GM18858 (cell line): ENCODE measurements around the gene STK17A.

ENCODE experiments used
- ATAC-seq: cut with Tn5 transposase; IDR thresholded peaks from one replicate; pipeline ENCODE4 v1.9.1; 2021; ENCODE audit not compliant: unreplicated experiment

Gene STK17A

DNA sequence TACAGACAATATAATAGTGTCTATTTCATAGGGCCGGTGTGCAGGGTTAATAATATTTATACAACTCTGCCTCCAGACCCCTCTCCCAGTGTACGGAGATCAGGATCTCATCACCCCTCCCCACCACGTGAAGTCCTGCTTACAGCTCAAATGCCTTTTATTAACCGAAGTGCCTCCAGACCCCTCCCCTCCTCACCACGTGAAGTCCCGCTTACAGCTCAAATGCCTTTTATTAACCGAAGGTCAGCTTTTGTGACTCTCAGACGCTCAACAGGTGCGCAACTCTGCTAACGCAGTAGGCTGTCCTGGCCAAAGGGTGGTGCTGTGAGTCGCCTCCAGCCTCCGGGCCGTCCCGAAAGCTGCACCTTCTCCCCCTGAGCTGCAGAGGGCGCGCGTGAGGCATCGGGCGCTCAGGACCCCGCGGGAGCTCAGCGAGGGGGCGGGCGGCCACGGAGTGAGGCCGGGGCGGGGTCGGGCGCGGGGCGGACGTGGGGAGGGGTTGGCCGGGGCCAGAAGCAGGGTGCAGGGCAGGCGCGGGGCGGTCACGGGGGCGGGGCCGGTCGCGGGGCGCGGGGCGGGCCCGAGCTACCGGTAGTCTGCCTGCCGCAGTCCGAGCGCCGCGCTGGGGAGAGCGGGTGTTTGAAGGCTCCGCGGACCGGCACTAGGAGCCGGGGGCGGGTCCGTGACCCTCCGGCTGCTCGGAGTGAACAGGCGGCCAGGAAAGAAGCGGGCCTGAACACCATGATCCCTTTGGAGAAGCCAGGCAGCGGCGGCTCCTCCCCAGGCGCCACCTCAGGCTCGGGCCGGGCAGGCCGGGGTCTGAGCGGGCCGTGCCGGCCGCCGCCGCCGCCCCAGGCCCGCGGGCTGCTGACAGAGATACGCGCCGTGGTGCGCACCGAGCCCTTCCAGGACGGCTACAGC lies at the start of gene STK17A:
TSS of gene STK17A (plus strand) at position 606 of the 921 bp plus-strand sequence. CDS start at position 742, 136 bp downstream.
- peak; percentile 50 for ATAC-seq

DNA sequence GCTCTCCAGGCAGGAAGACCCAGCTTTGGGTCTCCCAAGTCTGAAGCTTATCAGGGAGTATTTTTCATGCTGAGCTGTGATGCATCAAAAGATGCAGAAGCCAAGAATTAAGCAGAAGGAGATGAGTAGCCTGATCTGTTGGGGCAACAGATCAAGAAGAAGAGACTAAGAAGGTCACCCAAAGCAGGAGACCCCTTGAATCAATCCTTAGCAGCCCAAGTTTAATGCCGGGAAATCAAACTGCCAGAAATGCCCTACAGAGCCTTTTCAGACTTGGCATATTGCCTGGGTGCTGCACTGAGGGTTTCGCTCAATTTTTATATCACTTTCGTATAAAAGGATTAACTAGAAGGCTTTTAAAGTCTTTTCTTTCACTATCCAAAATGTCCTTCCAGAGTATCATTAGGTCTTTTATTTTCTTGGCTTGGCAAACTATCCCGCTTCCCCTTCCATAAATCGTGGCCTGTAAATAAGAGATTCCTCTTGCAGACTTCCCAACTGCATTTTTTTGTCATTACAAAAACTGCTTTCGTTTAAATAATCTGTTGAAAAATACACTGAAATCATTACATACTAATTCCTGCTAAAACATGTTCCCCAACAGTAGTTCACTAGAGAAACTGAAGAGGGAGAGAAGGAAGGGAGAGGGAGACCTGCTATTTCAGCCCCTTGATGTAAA lies 49.0 kb upstream of the STK17A start:
- ATAC-seq, result no peak

DNA sequence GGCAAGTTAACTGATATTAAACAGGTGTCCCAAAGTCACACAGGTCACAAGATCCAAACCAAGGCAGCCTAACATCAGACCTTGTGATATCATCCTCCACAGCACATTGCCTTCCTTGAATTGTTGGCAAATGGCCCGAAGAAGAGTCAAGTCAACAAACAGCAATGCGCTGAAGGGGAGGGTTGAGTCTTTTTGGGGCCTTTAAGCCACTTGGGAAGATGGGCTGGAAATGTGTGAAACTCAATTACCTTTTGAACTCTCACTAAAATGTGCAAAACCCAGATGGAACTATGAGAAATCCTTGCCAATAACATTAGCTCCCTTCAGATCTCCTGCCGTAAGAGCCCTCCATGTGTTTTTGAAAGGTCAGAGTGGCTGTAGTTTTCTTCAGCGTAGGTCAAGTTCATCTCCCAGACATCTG lies 47.9 kb upstream of the STK17A start:
- ATAC-seq, result no peak

DNA sequence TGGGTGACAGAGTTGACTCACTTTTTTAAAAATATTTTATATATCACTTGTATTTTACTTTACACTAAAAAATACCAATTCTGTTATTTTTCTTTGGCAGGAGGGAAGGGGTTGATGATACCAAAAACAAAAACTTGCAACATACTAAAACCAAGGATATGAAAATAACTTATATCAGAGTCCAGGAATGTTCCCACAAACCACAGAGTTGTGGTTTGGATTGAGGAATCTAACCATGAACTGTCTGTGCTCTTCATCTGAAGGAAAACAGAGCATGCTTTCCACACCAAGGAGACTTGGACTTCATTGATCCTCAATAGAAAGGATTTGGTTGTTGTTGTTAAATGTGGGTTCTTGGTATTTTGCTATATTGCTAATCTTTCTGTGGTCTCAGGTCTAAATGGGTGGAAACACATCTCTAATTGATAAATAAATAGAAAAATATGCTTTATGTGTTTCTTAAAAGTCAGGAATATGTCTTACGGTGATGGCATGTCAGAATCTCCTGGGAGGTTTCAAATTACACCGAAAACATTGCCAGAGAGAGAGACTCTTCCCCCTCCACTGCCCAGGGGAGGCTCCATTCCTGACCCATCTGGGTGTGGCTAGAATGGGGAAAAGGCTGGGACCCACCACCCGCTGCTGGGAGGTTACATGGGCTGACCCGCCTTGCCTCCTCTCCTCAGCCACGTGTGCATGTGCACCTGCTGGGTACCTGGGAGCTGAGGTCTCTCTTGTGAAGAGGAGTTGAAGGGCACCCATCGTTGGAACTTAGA lies 46.9 kb upstream of the STK17A start:
- ATAC-seq, result no peak

DNA sequence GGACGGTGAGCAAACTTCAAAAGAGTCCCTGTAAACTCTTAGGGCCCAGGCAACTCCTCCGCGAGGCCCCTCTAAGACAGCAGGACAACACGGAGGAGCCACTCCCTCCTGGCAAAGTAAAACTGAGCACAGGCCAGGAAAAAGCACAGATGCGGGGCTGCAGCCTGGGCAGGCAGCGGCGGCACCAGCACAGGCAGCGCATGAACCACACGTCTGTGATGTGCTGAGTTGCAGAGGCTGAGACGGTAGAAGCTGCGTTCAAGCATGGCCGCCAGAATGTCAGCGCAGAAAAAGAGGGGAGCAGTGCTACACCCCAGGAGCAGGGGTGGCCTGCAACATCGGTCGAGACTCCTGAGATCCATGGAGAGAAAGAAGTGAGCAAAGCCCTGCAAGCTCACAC lies 46.1 kb upstream of the STK17A start:
- no peak for ATAC-seq

DNA sequence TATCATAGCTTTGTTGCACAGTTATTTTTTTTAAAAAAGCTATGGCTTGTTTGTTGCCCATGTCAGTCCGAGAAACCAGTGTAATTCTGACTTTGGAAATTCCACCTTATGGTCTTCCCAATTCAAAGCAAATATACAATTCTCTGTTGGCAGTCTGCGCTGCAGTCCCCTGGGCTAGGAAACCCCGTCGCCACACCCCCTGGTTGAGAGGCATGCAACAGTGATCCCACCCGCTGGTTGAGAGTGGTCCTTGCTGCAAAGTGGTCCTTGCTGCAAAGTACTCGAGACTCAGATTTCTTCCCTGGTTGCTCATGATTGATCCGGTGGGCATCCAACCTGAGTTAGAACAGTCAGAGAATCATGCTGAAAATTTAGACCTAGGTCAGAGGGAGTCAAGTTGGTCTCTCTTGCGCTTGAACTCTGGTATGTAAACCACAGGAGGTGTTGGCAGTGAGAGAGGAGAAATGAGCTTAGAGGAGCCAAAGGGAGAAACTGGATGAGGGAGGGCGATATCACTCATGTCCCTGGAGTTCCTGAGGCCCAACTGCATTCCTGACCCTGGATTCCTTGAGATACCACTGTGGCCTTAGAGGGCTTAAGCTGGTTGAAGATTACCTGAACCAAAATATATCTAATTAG lies 45.0 kb upstream of the STK17A start:
- ATAC-seq, result no peak

DNA sequence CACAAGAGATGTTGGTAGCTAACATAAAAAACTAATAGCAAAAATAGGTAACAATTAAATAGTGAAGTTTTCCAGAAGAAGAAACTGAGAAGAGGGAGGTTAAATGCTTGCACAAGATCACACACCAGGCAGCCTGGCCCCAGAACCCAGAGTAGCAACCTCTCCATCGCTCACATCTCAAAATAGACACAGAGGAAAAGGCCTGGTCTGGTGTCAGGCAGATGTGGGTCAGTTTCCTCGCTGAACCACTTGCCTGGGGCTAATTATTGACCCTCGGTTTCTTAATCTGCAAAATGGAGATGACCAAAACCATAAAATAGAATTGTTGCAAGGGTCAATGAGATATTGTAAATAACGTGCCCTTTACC lies 44.5 kb upstream of the STK17A start:
- ATAC-seq, result no peak

DNA sequence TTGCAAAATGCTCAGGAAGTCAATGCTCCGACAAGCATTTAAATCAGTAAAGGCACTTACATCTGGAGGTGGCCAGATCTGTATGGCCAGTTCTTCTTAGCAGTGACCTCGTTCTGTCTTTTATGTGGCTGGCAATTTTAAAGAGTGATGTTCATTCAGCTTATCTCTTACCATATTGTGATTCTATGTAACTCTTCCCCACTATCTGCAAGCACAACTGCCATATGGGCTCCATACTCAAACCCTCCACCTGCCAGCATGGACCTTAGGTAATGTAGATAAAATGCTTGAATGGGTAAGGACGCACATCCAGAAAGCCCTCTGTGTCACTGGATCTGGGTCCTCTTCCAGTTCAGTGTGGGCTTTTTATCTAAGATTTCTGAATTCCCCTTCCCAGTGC lies 42.4 kb upstream of the STK17A start:
- ATAC-seq, result no peak

DNA sequence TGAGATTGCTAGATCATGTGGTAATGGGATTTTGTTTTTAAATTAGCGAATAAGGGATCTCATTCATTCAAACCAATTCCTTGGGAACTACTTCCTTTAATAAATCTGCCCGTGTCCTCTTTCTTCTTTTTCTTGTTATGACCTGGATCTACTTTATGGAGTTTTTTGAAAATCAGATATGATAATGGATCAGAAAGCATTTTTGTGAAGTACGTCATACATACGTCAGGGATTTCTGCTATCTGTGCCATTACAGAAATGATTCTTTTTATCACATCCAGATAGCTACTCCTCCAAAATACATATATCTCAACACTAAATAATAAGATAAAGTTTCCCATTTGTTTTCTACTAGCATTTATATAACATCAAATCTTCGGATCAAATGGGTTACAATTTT lies 40.2 kb upstream of the STK17A start:
- no peak for ATAC-seq

DNA sequence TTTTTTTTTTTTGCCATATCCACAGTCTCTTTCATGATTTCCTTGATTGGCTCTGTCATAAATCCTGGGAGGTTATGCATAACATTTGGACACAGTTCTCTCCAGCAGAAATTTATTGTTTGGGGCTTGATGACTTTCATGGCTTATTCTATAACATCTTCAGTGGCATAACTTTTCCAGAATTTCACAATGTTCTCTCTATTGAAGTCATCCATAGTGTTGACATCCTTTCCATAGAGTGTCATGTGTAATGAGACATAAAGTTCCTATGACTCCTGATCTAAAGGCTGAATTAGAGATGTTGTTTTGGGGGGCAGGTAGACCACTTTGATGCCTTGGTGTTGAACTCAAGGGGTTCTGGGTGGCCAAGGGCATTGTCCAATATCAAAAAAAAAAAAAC lies 36.7 kb upstream of the STK17A start:
- no peak for ATAC-seq

DNA sequence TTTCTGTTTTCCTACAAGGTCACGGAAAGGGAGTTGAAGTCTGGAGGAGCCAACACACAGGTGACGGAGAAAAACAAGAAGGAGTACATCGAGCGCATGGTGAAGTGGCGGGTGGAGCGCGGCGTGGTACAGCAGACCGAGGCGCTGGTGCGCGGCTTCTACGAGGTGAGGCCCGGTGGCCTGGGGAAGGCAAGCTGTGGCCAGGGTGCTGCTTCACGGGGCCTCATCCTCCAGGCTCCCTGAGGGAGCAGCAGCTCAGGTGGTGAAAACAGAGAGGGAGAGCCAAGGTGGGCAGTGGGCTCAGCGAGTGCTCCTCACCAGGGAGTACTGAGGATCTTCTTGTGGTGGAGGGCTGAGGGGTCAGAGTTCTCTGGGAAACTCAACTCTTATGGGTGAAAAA lies 32.5 kb upstream of the STK17A start:
- no peak for ATAC-seq

DNA sequence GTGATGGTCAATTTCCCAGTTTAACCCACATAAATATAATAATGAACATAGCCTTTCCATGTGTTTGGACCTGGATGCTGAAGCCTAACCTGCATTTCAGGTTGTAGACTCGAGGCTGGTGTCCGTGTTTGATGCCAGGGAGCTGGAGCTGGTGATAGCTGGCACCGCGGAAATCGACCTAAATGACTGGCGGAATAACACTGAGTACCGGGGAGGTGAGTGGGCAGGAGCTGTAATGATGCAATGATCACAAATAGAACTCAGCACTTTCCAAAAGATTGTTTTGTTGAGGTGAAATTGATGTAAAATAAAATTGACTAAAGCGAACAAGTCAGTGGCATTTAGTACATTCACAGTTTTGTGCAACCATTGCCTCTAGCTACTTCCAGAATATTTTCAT lies 30.8 kb upstream of the STK17A start:
- no peak for ATAC-seq

DNA sequence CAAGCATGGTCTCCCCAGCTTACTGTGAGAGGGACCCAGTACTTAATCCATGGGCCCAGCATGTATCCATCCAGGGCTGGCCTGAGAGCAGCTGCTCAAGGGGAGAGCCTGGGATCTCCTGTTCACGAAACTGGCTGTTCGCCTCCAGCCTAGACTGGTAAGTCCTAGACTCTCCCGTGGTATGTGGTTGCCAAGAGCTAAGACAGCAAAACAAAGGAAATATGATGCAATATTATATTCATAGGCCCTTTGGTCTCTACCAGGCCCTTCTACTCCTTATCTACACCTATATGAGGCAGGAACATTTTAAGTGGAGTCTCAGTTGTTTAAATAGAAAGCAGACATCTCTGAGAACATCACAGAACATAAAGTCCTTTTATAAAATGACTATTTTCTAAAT lies 28.9 kb upstream of the STK17A start:
- no peak for ATAC-seq

DNA sequence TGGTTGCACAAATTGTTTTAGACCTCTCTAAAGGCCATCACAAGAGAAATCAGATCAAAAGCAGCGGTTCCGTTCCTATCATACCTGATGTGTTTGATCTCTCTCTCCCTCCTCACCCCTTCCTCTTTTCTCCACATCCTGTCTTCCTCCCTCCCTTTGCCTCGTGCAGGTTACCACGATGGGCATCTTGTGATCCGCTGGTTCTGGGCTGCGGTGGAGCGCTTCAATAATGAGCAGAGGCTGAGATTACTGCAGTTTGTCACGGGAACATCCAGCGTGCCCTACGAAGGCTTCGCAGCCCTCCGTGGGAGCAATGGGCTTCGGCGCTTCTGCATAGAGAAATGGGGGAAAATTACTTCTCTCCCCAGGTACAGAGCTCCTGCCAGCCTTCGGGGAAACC lies 28.5 kb upstream of the STK17A start:
- ATAC-seq, result no peak

DNA sequence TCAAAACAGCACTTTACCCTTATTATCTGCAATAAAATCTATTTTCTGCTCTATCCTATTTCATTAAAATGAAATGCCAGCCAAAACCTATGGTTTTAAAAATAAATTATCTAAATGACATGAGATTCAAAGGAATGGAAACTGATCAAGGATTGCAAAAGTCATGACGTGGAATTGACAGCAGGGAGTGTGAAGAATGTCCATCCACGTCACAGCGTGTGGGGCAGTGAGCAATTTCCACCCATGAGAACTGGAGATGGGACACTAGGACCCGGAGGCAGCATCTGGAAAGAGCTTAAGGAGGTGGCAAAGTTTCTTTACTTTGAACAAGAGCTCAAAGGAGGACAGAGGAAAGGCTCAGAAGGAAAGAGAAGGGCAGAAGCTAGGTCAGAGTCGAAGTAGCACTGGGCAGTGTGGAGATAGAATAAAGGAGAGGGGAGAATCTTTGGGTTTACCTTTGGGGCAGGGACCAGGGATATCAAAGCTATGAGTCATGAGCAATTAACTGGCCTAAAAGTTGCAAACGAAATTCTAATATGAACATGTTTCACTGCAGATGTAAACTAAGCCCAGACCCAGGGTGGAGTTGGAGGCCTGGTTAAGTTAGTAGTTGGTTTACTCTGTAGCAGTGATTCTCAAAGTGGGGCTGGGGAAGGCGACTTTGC lies 24.9 kb upstream of the STK17A start:
- no peak for ATAC-seq

DNA sequence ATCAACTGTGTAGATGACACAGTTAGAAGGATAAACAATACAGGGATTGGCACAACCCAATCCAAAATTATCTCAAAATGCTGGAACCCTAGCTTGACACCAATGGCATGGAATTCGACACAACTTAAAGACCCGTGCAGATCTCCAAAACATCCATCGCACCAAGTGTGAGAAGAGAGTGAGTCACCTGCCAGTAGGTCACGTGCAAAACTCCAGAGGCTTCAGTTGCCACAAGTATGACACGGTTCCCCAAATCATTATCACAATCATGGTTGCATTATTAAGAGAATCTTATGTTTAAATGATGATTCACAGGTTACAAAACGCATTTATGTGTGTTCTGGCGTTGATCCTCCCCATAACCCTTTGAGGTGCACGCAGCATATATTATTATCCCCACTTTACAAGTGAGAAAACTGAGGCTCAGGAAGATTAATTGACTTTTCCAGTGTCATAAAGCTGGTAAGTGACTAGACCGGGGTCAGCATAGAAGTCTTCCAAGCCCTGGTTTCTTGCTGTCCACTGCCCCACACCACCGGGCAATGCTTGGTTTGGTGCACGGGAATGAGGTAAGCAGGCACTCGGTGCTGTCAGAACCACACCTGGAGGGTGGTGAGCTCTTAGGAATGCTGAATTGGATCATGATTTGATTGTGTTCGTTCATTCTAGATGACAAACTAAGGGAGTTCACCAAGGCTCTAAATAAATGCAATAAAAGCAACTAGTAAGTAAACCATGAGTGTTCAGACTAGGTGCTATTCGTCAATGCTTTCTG lies 23.6 kb upstream of the STK17A start:
- ATAC-seq, result no peak

DNA sequence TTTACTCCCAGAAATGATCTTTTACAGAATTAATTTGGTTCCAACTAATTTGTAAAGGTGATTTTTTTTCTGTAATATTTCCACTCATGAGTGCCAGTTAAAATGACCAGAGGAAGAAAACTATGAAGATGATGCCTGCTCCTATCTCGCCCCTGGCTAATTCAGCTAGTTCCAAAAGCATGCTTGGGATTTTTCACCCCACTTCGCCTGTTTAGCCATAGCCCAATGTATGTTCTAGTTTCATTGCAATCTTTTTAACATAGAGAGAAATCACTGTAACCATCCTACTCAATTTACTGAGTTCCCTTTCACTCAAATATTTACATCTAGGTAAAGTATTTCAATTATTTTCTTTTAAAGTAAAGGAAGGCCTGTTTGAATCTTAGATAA lies 23.0 kb upstream of the STK17A start:
- ATAC-seq, result no peak

DNA sequence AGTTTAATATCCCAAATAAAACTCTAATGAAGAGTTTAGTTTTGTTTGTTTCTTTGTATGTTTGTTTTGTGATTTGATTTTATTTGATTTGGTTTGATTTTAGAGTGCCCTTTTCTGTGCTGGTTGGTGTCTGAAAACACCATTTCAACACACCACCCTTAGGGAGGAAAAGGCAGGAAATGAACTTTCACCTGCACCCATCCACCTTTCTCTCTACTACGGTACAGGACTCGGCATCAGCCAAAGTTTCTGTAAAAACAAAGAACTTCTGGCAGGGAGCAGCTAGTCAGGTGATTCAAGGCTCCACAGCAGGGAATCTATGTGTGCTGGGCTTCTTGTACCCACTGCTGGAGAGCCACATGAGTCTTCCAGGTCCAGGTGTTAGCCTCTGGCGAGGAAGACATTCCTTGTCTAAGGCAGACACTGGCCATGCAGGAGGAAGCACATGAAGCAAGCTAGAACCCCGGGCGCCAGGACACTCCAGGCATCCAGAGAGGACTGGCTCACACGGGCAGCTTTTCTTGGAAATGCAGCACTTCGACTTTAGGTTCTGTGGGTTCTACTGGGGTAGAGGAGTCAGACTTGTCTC lies 22.1 kb upstream of the STK17A start:
- ATAC-seq, result no peak

DNA sequence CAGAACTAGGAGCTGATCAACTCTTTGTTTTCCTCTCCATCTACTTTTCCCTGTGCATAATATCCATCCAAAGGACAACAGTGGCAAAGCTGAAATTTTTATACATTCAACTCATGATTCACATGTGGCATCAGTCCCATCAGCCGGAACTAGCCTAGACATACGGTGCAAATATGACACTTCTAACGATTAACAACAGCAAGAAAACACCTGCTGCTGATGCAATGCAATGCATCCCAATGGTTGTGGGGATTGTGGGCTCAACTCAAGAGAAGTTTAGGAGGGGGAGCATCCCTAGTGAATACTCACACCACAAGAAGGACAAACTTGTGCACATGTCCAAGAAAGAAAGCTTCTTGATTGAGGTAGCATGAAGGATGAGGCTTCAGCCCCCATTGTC lies 20.5 kb upstream of the STK17A start:
- ATAC-seq, result no peak

DNA sequence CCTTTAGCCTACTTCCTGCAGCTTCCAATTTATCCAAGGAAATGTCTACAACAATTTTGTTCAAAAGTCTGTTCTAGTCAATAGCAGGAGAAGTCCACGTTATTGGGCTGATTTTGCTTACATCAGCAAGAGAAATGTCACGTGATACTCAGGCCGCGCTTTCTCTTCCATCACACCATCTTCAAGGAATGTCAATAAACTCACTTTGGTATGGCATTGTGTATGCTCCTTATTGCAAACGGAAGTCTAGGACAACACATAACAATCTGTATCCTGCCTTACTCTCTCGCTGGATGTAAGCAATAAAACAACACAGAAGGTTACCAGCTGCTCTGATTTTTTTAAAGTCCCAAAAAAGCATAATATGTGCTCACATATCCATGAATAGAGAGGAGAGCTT lies 17.1 kb upstream of the STK17A start:
- no peak for ATAC-seq
